CMK (cell line): ENCODE measurements around the gene PRDM13.
"Not testable (repeated sequence)": the region's sequence is repeated elsewhere in the genome, so short reads cannot be mapped to it uniquely, and the experiment has no call there.

Experiments used
- DNase-seq: peaks from one replicate; pipeline ENCODE4 v3.0.0-alpha.2; 2010; ENCODE audit warnings: low read depth

The PRDM13 gene

DNA sequence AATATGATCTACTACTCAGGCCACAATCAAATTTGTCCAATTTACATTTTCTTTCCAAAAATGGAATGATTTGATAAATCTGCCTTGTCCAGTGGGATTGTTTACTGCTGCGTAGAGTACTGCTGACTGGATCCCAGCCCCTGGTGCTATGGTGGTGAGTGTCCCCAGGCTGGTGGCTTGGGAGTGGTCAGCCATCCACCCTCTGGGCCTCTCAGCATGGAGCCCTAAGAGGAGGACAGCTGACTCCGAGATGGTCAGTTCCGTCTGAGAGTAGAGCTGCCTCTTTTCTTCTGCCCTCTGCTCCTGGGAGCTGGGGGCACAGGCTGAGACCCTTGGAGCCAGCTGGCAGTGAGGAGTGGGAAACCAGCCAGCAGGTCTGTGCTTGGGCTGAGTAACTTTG is 22.7 kb downstream of the PRDM13 start:
- no peak for DNase-seq

DNA sequence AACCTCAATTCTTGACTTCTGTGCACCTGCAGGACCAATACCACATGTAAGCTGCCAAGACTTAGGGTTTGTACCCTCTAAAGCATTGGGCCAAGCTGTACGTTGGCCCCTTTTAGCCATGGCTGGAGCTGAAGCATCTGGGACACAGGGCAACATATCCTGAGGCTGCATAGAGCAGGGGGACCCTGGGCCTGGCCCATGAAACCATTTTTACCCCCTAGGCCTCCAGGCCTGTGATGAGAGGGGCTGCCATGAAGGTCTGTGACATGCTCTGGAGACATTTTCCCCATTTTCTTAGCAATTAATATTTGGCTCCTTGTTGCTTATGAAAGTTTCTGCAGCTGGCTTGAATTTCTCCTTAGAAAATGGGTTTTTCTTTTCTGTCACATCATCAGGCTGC is 31.0 kb downstream of the PRDM13 start:
- DNase-seq: no peak

DNA sequence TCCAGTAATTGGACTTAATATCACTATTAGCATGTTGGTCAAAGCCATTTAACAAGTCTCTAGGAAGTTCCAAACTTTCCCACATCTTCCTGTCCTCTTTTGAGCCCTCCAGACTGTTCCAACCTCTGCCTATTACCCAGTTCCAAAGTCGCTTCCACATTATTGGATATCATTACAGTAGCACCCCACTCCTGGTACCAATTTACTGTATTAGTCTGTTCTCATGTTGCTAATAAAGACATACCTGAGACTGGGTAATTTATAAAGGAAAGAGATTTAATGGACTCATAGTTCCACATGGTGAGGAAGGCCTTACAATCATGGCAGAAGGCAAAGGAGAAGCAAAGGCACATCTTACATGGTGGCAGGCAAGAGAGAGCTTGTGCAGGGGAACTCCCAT is 31.7 kb downstream of the PRDM13 start:
- not testable (repeated sequence) for DNase-seq

DNA sequence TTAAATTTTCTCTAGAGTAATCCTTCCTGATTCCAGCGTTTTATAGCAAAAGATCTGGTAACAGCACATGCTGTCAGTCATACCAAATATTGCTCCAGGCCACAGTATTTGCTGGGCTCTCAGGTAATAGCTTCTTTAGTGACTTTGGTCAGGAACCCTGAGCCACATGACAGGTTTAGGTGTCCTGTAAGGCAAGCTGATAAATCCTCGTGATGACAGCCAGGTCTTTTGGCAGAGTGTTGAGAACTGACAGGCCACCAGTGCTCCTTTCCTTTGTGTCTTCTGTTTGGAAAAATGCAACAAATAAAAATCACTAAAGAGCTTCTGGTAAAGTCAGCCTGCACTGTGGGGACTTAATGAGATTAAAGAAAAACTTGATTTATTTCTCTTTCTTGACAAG is 34.6 kb downstream of the PRDM13 start:
- DNase-seq: no peak

DNA sequence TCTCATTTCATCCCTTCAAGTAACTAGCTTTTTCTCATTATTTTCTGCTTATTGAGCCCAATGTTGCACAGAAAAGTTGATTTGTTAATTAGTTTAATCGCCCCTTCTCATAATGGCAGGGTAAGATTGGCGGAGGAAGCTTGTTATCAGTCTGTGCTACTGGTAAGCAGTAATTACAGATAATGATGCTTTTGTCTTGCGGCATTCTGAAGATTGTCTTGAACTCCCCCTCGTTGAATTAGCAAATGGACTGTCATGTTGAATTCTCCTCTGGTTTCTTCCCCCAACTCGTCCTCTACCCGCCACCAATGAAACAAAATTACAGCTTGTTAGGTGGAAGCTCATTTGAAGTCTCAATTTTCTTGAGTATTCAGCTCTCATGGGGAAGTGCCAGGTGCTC is 39.4 kb downstream of the PRDM13 start:
- no peak for DNase-seq

DNA sequence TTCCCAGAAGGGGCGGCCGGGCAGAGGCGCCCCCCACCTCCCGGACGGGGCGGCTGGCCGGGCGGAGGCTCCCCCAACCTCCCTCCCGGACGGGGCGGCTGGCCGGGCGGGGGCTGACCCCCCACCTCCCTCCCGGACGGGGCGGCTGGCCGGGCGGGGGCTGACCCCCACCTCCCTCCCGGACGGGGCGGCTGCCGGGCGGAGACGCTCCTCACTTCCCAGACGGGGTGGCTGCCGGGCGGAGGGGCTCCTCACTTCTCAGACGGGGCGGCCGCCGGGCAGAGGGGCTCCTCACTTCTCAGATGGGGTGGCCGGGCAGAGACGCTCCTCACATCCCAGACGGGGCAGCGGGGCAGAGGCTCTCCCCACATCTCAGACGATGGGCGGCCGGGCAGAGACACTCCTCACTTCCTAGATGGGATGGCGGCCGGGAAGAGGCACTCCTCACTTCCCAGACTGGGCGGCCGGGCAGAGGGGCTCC is 43.5 kb downstream of the PRDM13 start:
- not testable (repeated sequence) for DNase-seq

DNA sequence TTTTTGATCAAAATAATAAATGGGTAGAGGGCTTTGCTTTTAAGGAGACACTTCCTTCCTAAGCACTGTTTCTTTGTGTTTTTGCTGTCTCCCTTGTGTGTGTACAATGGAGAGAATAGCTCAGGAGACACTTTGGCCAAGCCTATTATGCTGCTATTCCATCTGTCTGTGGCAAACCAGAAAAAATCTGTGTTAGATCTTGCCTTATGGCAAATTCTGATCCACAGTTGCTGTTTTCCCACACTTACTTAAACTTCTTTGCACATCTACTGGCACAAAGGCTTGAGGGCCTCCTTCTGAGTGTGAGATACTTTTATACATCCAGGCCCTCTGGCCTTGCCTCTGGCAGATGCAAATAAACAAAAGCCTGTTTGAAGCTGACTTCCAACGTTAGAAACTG is 53.6 kb downstream of the PRDM13 start:
- no peak for DNase-seq

DNA sequence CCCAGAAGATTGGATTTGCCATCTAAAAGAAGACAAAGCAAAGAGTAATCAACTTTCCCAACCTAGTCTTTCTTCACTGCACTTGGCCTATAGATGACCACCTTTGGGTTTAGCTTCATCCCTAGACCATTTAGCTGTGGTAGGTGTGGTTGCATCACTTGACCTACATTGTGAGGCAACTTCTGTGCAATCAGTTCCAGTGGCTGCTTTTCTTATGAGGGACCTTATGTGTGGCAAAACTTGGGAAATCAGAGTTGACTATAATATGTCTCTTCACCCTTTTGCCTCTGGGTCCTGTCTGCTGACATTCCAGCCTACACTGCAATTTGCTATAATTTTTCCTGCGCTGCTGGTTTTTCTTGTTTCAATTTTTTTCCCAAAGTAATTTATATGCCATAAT is 55.2 kb downstream of the PRDM13 start:
- DNase-seq: no peak

DNA sequence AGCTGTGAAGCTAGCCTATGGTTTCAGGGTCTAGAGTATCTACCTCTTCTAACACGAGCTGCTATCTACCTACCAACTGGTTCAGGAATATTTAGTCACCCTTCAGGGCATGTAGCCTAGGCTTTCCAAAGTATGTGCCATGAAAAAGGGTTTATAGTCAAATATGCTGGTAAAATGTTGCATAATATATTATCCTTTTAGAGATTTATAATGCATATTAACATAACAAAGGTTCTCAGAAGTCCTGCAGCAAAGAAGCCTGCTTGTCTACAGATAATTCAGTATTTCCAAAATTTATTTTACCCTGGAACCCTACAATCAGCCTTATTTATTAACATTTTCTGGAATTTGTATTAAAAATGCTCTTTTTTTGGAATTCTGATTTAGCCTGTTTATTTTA is 56.0 kb downstream of the PRDM13 start:
- no peak for DNase-seq
